Neural cell (in vitro differentiated cells): Measurements from ENCODE around the gene CAPN8. TPM values are rescaled to one million over a fixed set of nuclear protein-coding genes. Genes with fewer than 3 reads are reported as not detected.

ENCODE experiments used
- H2AFZ ChIP-seq: fragments of 200-600, 300-800 bp; sonication (generic), shearing (Covaris generic); 2 replicates; pipeline ENCODE4 v1.6.0; 2014; ENCODE audit warnings: low read depth, mild to moderate bottlenecking, antibody characterized with exemption, low read length, moderate library complexity
- H3F3A ChIP-seq: fragments of 200-600 bp; shearing (Covaris generic); 2 replicates; pipeline ENCODE4 v1.6.1; 2016; ENCODE audit warnings: mild to moderate bottlenecking, moderate library complexity, mixed read lengths, antibody characterized with exemption, low read length; ENCODE audit not compliant: insufficient read depth, poor library complexity, severe bottlenecking
- H3K27ac ChIP-seq: fragments of 200-600, 300-800 bp; sonication (generic), shearing (Covaris generic); 2 replicates; pipeline ENCODE4 v1.5.1; 2014; ENCODE audit warnings: mild to moderate bottlenecking, low read length, moderate library complexity
- H3K27me3 ChIP-seq: fragments of 300-800, 200-600 bp; sonication (generic), shearing (Covaris generic); 2 replicates; pipeline ENCODE4 v1.6.0; 2014; ENCODE audit warnings: mild to moderate bottlenecking, low read depth, low read length, moderate library complexity; ENCODE audit not compliant: insufficient read depth
- H3K36me3 ChIP-seq: fragments of 300-800, 200-600 bp; sonication (generic), shearing (Covaris generic); 2 replicates; pipeline ENCODE4 v1.5.1; 2014; ENCODE audit warnings: mild to moderate bottlenecking, antibody characterized with exemption, low read length, moderate library complexity; ENCODE audit not compliant: insufficient read depth
- H3K4me2 ChIP-seq: fragments of 300-800, 200-600 bp; sonication (generic), shearing (Covaris generic); 2 replicates; pipeline ENCODE4 v1.6.0; 2014; ENCODE audit warnings: mild to moderate bottlenecking, low read length
- H3K4me3 ChIP-seq: fragments of 300-800, 200-600 bp; sonication (generic), shearing (Covaris generic); 2 replicates; pipeline ENCODE4 v1.5.1; 2014; ENCODE audit warnings: mild to moderate bottlenecking, low read length, moderate library complexity
- H3K79me2 ChIP-seq: fragments of 200-600 bp; shearing (Covaris generic); replicated peaks from 2 replicates; pipeline ENCODE4 v1.6.0; 2014; ENCODE audit warnings: mild to moderate bottlenecking, low read length, moderate library complexity; ENCODE audit not compliant: insufficient read depth
- H3K9ac ChIP-seq: fragments of 300-800, 200-600 bp; sonication (generic), shearing (Covaris generic); 2 replicates; pipeline ENCODE4 v1.6.1; 2016; ENCODE audit warnings: mild to moderate bottlenecking, low read length, mixed read lengths
- H3K9me2 ChIP-seq: fragments of 200-600 bp; shearing (Covaris generic); 2 replicates; pipeline ENCODE4 v1.6.1; 2016; ENCODE audit warnings: mild to moderate bottlenecking, low read length, mixed read lengths; ENCODE audit not compliant: insufficient read depth
- H3K9me3 ChIP-seq: fragments of 200-600, 300-800 bp; sonication (generic), shearing (Covaris generic); 2 replicates; pipeline ENCODE4 v1.6.1; 2016; ENCODE audit warnings: mild to moderate bottlenecking, mixed run types, low read length, moderate library complexity, mixed read lengths
- H4K20me1 ChIP-seq: fragments of 200-600 bp; shearing (Covaris generic); 2 replicates; pipeline ENCODE4 v1.6.1; 2016; ENCODE audit warnings: mild to moderate bottlenecking, mixed run types; ENCODE audit not compliant: insufficient read depth
- EP300 ChIP-seq: fragments of 450-650 bp; conservative IDR thresholded peaks from 2 replicates; pipeline ENCODE4 v1.6.1; 2014; ENCODE audit warnings: antibody characterized with exemption, mild to moderate bottlenecking, moderate library complexity; ENCODE audit not compliant: poor library complexity, severe bottlenecking
- EZH2 ChIP-seq: fragments of 200-600, 300-800 bp; shearing (Covaris generic), sonication (generic); IDR thresholded peaks from 2 replicates; pipeline ENCODE4 v1.6.1; 2014; ENCODE audit warnings: antibody characterized with exemption, low read length, borderline replicate concordance, mild to moderate bottlenecking; ENCODE audit not compliant: insufficient read depth, poor library complexity, severe bottlenecking
- MXI1 ChIP-seq: fragments of 450-650 bp; conservative IDR thresholded peaks from 2 replicates; pipeline ENCODE4 v1.6.1; 2014; ENCODE audit warnings: antibody characterized with exemption, mild to moderate bottlenecking; ENCODE audit not compliant: poor library complexity, severe bottlenecking
- POLR2AphosphoS5 ChIP-seq: IDR thresholded peaks from 2 replicates; pipeline ENCODE4 v1.6.1; 2012
- RAD21 ChIP-seq: fragments of 450-650 bp; conservative IDR thresholded peaks from 2 replicates; pipeline ENCODE4 v1.6.1; 2014; ENCODE audit warnings: antibody characterized with exemption, mild to moderate bottlenecking, moderate library complexity
- SMC3 ChIP-seq: fragments of 450-650 bp; conservative IDR thresholded peaks from 2 replicates; pipeline ENCODE4 v1.6.1; 2014; ENCODE audit warnings: antibody characterized with exemption, mild to moderate bottlenecking, moderate library complexity; ENCODE audit not compliant: poor library complexity
- TAF1 ChIP-seq: IDR thresholded peaks from 2 replicates; pipeline ENCODE4 v1.6.1; 2012; ENCODE audit warnings: low read depth
- polyA plus RNA-seq: library from polyadenylated mRNA; depleted of rRNA; stranded (reverse); fragments of >200 nt; gene quantifications from 2 replicates; pipeline ENCODE4 v1.2.3, GENCODE V29; 2014
- TF ChIP-seq, protein P1 (sequence below): IDR thresholded peaks from 2 replicates; pipeline ENCODE4 v1.6.1; 2012; ENCODE audit warnings: borderline replicate concordance
- TF ChIP-seq, protein P2 (sequence below): fragments of 450-650 bp; IDR thresholded peaks from 2 replicates; pipeline ENCODE4 v1.5.1; 2014; ENCODE audit warnings: antibody characterized with exemption, mild to moderate bottlenecking, moderate library complexity; ENCODE audit not compliant: poor library complexity, severe bottlenecking

The CAPN8 gene
- polyA plus RNA-seq, 1 donor from 2014 or later, result not detected

DNA sequence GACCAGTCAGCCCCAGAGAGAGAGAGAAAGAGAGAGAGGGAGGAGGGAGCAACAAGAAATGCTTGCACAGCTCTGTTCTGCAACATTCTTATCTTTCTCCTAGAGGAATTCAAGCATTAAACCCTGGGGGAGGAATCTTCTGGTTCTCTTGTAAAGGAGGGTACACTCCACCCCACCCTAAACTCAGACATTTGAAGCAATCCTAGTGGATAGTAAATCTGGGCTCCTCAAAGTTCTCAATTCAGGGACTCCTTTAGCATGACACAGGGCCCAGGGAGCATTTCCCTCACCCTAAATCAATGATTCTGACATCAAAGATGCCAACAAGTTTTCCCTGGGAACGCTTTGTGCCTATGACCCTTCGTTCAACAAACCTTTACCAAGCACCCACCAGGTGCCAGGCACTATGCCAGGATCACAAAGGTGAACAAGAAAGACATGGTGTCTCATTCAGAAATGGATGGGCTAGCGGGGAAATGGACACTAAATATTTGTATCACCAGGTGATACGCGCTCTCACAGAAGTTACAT is 35.0 kb upstream of the CAPN8 start:
- no peak overlapping the region for H3K27ac ChIP-seq
- H3K27me3 ChIP-seq, result no peaks in the 10 kb centered on the region
- H3K79me2 ChIP-seq, result no peaks in the 10 kb centered on the region
- H2AFZ ChIP-seq, result no peak overlapping the region
- TF ChIP-seq EP300 (no peak), POLR2AphosphoS5 (no peak), TAF1 (no peak), SMC3 (no peak)
- TF ChIP-seq, protein P1, sequence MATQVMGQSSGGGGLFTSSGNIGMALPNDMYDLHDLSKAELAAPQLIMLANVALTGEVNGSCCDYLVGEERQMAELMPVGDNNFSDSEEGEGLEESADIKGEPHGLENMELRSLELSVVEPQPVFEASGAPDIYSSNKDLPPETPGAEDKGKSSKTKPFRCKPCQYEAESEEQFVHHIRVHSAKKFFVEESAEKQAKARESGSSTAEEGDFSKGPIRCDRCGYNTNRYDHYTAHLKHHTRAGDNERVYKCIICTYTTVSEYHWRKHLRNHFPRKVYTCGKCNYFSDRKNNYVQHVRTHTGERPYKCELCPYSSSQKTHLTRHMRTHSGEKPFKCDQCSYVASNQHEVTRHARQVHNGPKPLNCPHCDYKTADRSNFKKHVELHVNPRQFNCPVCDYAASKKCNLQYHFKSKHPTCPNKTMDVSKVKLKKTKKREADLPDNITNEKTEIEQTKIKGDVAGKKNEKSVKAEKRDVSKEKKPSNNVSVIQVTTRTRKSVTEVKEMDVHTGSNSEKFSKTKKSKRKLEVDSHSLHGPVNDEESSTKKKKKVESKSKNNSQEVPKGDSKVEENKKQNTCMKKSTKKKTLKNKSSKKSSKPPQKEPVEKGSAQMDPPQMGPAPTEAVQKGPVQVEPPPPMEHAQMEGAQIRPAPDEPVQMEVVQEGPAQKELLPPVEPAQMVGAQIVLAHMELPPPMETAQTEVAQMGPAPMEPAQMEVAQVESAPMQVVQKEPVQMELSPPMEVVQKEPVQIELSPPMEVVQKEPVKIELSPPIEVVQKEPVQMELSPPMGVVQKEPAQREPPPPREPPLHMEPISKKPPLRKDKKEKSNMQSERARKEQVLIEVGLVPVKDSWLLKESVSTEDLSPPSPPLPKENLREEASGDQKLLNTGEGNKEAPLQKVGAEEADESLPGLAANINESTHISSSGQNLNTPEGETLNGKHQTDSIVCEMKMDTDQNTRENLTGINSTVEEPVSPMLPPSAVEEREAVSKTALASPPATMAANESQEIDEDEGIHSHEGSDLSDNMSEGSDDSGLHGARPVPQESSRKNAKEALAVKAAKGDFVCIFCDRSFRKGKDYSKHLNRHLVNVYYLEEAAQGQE, result no peak
- no peaks in the 10 kb centered on the region for H3K9me3 ChIP-seq
- no peak overlapping the region for H3K4me3 ChIP-seq
- H3K4me2 ChIP-seq, result no peak overlapping the region
- no peaks in the 10 kb centered on the region for H4K20me1 ChIP-seq
- H3K36me3 ChIP-seq, result no peaks in the 10 kb centered on the region
- H3F3A ChIP-seq, result no peaks in the 10 kb centered on the region
- no peak overlapping the region for H3K9ac ChIP-seq
- no peaks in the 10 kb centered on the region for H3K9me2 ChIP-seq

DNA sequence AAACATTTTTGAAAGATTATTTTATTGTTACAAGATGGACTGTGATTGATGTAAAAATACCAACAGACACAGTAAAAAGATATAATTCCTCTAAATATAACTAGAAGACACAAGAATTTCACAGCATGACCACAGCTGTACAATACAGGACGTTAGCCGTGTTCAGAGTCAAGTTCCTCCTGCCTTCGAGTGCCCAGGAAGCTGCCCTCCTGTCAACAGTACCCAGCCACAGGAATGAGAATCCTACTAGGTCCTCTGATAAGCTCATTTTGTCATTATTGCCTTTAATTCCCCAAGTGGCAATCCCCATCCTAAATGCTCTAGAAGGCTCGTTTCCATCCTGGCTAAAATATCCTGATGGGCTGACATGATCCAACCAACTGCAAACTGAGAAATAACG is 30.4 kb upstream of the CAPN8 start:
- no peaks in the 10 kb centered on the region for H3F3A ChIP-seq
- no peak overlapping the region for H3K4me2 ChIP-seq
- H3K9me3 ChIP-seq, result no peaks in the 10 kb centered on the region
- H3K27ac ChIP-seq, result no peak overlapping the region
- H3K9ac ChIP-seq, result no peak overlapping the region
- no peaks in the 10 kb centered on the region for H3K79me2 ChIP-seq
- no peaks in the 10 kb centered on the region for H3K36me3 ChIP-seq
- H2AFZ ChIP-seq, result no peak overlapping the region
- H3K9me2 ChIP-seq, result no peaks in the 10 kb centered on the region
- TF ChIP-seq MXI1 (no peak), EZH2 (no peak), SMC3 (no peak), RAD21 (no peak), EP300 (no peak), POLR2AphosphoS5 (no peak)
- TF ChIP-seq, protein P1, result no peak
- TF ChIP-seq, protein P2, sequence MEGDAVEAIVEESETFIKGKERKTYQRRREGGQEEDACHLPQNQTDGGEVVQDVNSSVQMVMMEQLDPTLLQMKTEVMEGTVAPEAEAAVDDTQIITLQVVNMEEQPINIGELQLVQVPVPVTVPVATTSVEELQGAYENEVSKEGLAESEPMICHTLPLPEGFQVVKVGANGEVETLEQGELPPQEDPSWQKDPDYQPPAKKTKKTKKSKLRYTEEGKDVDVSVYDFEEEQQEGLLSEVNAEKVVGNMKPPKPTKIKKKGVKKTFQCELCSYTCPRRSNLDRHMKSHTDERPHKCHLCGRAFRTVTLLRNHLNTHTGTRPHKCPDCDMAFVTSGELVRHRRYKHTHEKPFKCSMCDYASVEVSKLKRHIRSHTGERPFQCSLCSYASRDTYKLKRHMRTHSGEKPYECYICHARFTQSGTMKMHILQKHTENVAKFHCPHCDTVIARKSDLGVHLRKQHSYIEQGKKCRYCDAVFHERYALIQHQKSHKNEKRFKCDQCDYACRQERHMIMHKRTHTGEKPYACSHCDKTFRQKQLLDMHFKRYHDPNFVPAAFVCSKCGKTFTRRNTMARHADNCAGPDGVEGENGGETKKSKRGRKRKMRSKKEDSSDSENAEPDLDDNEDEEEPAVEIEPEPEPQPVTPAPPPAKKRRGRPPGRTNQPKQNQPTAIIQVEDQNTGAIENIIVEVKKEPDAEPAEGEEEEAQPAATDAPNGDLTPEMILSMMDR, result no peak
- no peaks in the 10 kb centered on the region for H3K27me3 ChIP-seq
- H4K20me1 ChIP-seq, result no peaks in the 10 kb centered on the region
- no peak overlapping the region for H3K4me3 ChIP-seq
